Activated B cell treated with CpG ODN at 0.5 μM for 24 hours (primary cell): Measurements from ENCODE around the gene GIMAP8. TPM values are rescaled to one million over a fixed set of nuclear protein-coding genes. Genes with fewer than 3 reads are reported as not detected.

ENCODE experiments used
- ATAC-seq: fragments of 200-7000 bp; cut with Tn5 transposase; one replicate; pipeline ENCODE4 v1.10.0; 2021; ENCODE audit warnings: low read depth, mild to moderate bottlenecking, moderate library complexity
- CTCF ChIA-PET: fragments of 350-600 bp; sonication (Branson Sonifier 250); formaldehyde crosslinking; loops from one replicate; lab custom pipeline; 2021; ENCODE audit warnings: antibody characterized with exemption; lab: Charles Lee
- POLR2A ChIA-PET: fragments of 350-600 bp; sonication (Branson Sonifier 250); formaldehyde crosslinking; loops from one replicate; lab custom pipeline; 2021; ENCODE audit warnings: antibody characterized with exemption; lab: Charles Lee
- DNase-seq: peaks from one replicate; pipeline ENCODE4 v3.0.0; 2022
- H3K27ac Mint-ChIP-seq: one replicate; pipeline ENCODE4 v1.8.0; 2020; ENCODE audit warnings: mixed read lengths
- H3K27me3 Mint-ChIP-seq: one replicate; pipeline ENCODE4 v1.8.0; 2021; ENCODE audit warnings: mixed read lengths
- H3K36me3 Mint-ChIP-seq: one replicate; pipeline ENCODE4 v1.8.0; 2021; ENCODE audit warnings: low read depth, mixed read lengths
- H3K4me1 Mint-ChIP-seq: one replicate; pipeline ENCODE4 v1.8.0; 2021; ENCODE audit warnings: mixed read lengths
- H3K4me3 Mint-ChIP-seq: one replicate; pipeline ENCODE4 v1.8.0; 2020; ENCODE audit warnings: mild to moderate bottlenecking, mixed read lengths
- H3K9me3 Mint-ChIP-seq: one replicate; pipeline ENCODE4 v1.8.0; 2020; ENCODE audit warnings: mixed read lengths
- CTCF ChIP-seq: fragments of 200-600 bp; IDR thresholded peaks from one replicate; pipeline ENCODE4 v1.8.0; 2022; ENCODE audit warnings: antibody characterized with exemption, mild to moderate bottlenecking
- intact Hi-C: fragments of 100-400 bp; cut with micrococcal nuclease; formaldehyde crosslinking; loops from one replicate; pipeline ENCODE4 v1.15.1; 2024
- total RNA-seq: library from RNA; stranded (reverse); gene quantifications from 2 replicates; pipeline ENCODE4 v1.2.3, GENCODE V29; 2022

GIMAP8 gene
- total RNA-seq, 1 donor from 2014 or later: not detected

GRCh38 chr7:150434240-150434639 lies 16.2 kb upstream of the GIMAP8 start:
- no peak for TF ChIP-seq CTCF
- Mint-ChIP-seq H3K27ac (peak overlapping the region; percentile 30), H3K4me1 (peaks cover 53% of the 10 kb centered on the region), H3K36me3 (no peaks in the 10 kb centered on the region), H3K4me3 (peak overlapping the region; percentile 53), H3K9me3 (no peaks in the 10 kb centered on the region), H3K27me3 (peaks cover 10% of the 10 kb centered on the region)
- intact Hi-C loops: loop anchor here (5.0 to 10.0 kb wide), 3 partner anchors 543 to 809 kb away; partner anchors contain the start of genes KCNH2 and ZNF862
- DNase-seq (no peak), ATAC-seq (no peak)
- ChIA-PET POLR2A (interaction anchor here (1.3 to 1.4 kb wide), 2 partner anchors 15 to 76 kb away, joined by 3 to 4 read pairs; no protein-coding TSS in a partner anchor), CTCF (interaction anchor here (0.7 to 2.4 kb wide), 3 partner anchors 11 to 1724 kb away, joined by 3 to 7 read pairs (median 6); no protein-coding TSS in a partner anchor)

GRCh38 chr7:150435047-150435389 lies 15.4 kb upstream of the GIMAP8 start:
- H3K36me3 Mint-ChIP-seq: peaks cover 2% of the 10 kb centered on the region
- peak overlapping the region; percentile 96 for H3K27ac Mint-ChIP-seq
- no peak for ATAC-seq
- peaks cover 58% of the 10 kb centered on the region for H3K4me1 Mint-ChIP-seq
- H3K9me3 Mint-ChIP-seq: no peaks in the 10 kb centered on the region
- ChIA-PET POLR2A (no interaction called here), CTCF (interaction anchor here (2.4 kb wide), 1 partner anchor 14 kb away, joined by 7 read pairs; no protein-coding TSS in a partner anchor)
- intact Hi-C loops: loop anchor here (1.0 to 10.0 kb wide), 9 partner anchors 13 to 810 kb away; partner anchors contain the start of genes ACTR3C, ATP6V0E2, LRRC61 and REPIN1
- peak overlapping the region; percentile 73 for H3K4me3 Mint-ChIP-seq
- peaks cover 4% of the 10 kb centered on the region for H3K27me3 Mint-ChIP-seq
- TF ChIP-seq CTCF: no peak
- no peak for DNase-seq

- POLR2A ChIA-PET: interaction anchor here (0.6 to 1.1 kb wide), 4 partner anchors 26 to 1184 kb away, joined by 3 to 13 read pairs (median 6); a partner anchor contains a TSS
- peaks cover 63% of the 10 kb centered on the region for H3K4me1 Mint-ChIP-seq
- peaks cover 2% of the 10 kb centered on the region for H3K27me3 Mint-ChIP-seq
- peaks cover 2% of the 10 kb centered on the region for H3K36me3 Mint-ChIP-seq
- peak overlapping the region; percentile 96 for H3K27ac Mint-ChIP-seq
- ATAC-seq (peak; percentile 92), DNase-seq (peak; percentile 74)
- peak overlapping the region; percentile 73 for H3K4me3 Mint-ChIP-seq
- TF ChIP-seq CTCF: no peak
- CTCF ChIA-PET: interaction anchor here (0.7 kb wide), 1 partner anchor 10 kb away, joined by 4 read pairs; no protein-coding TSS in a partner anchor
- intact Hi-C loops: loop anchor here (1.0 to 10.0 kb wide), 9 partner anchors 13 to 811 kb away; partner anchors contain the start of genes ACTR3C, ATP6V0E2, LRRC61 and REPIN1
- no peaks in the 10 kb centered on the region for H3K9me3 Mint-ChIP-seq
Observed at GRCh38 chr7:150435390-150436073, 14.9 kb upstream of the GIMAP8 start.

GRCh38 chr7:150439967-150440366 lies 10.5 kb upstream of the GIMAP8 start:
- intact Hi-C loops: loop anchor here (5.0 to 10.0 kb wide), 5 partner anchors 245 to 815 kb away; partner anchors contain the start of genes ATP6V0E2, GIMAP2 and ZNF862

More at GRCh38 chr7:150439967-150440366, 10.5 kb upstream of the GIMAP8 start:
- no peak for DNase-seq
- TF ChIP-seq CTCF: no peak
- no peak overlapping the region for H3K4me3 Mint-ChIP-seq
- ATAC-seq: no peak
- H3K9me3 Mint-ChIP-seq: peaks cover 2% of the 10 kb centered on the region
- no peaks in the 10 kb centered on the region for H3K27me3 Mint-ChIP-seq
- POLR2A ChIA-PET: no interaction called here
- no peak overlapping the region for H3K27ac Mint-ChIP-seq
- CTCF ChIA-PET: no interaction called here
- peaks cover 38% of the 10 kb centered on the region for H3K4me1 Mint-ChIP-seq
- peaks cover 16% of the 10 kb centered on the region for H3K36me3 Mint-ChIP-seq
